NT2/D1 (cell line): ENCODE results near the gene BICC1.

Experiments used
- DNase-seq: peaks from one replicate; pipeline ENCODE4 v3.0.0-alpha.2; 2011; ENCODE audit warnings: low read depth, low spot score
- H3K27me3 ChIP-seq: 2 replicates; pipeline ENCODE4 v1.6.0; 2011; ENCODE audit warnings: mild to moderate bottlenecking; ENCODE audit not compliant: insufficient read length, insufficient read depth
- H3K36me3 ChIP-seq: 2 replicates; pipeline ENCODE4 v1.6.1; 2011; ENCODE audit warnings: mild to moderate bottlenecking, low read length, mixed read lengths; ENCODE audit not compliant: insufficient read depth, insufficient read length
- H3K4me1 ChIP-seq: 2 replicates; pipeline ENCODE4 v1.5.1; 2011; ENCODE audit not compliant: insufficient read depth, insufficient read length
- H3K4me3 ChIP-seq: 2 replicates; pipeline ENCODE4 v1.5.1; 2011; ENCODE audit warnings: low read depth; ENCODE audit not compliant: insufficient read length
- H3K9ac ChIP-seq: 2 replicates; pipeline ENCODE4 v1.6.0; 2011; ENCODE audit warnings: low read depth; ENCODE audit not compliant: insufficient read length
- H3K9me3 ChIP-seq: 2 replicates; pipeline ENCODE4 v1.5.1; 2011; ENCODE audit warnings: mild to moderate bottlenecking, low read length; ENCODE audit not compliant: insufficient read depth
- SUZ12 ChIP-seq: IDR thresholded peaks from 2 replicates; pipeline ENCODE4 v1.6.1; 2011; ENCODE audit not compliant: insufficient read length, insufficient read depth; ENCODE audit errors: extremely low read depth
- YY1 ChIP-seq: IDR thresholded peaks from 2 replicates; pipeline ENCODE4 v1.6.1; 2011; ENCODE audit not compliant: insufficient read length, insufficient read depth
- ZNF274 ChIP-seq: IDR thresholded peaks from 2 replicates; pipeline ENCODE4 v1.6.1; 2011; ENCODE audit warnings: mild to moderate bottlenecking, low read depth, low read length

Gene BICC1

GRCh38 chr10:58615237-58615935 is 102.7 kb downstream of the BICC1 start:
- Histone ChIP-seq H3K9ac (no peak overlapping the region), H3K4me1 (no peaks in the 10 kb centered on the region), H3K36me3 (no peaks in the 10 kb centered on the region), H3K9me3 (no peaks in the 10 kb centered on the region), H3K27me3 (no peaks in the 10 kb centered on the region), H3K4me3 (no peak overlapping the region)
- DNase-seq, result no peak
- TF ChIP-seq YY1 (no peak), SUZ12 (no peak), ZNF274 (no peak)

- no peaks in the 10 kb centered on the region for H3K36me3 ChIP-seq
- H3K4me3 ChIP-seq, result no peak overlapping the region
- TF ChIP-seq SUZ12 (no peak), YY1 (no peak), ZNF274 (no peak)
- H3K27me3 ChIP-seq, result no peaks in the 10 kb centered on the region
- DNase-seq, result no peak
- H3K9ac ChIP-seq, result no peak overlapping the region
- no peaks in the 10 kb centered on the region for H3K9me3 ChIP-seq
- H3K4me1 ChIP-seq, result no peaks in the 10 kb centered on the region
These were observed 105.5 kb downstream of the BICC1 start for GRCh38 chr10:58618158-58618676.

- Histone ChIP-seq H3K4me1 (no peaks in the 10 kb centered on the region), H3K4me3 (no peak overlapping the region), H3K36me3 (no peaks in the 10 kb centered on the region), H3K27me3 (no peaks in the 10 kb centered on the region), H3K9ac (no peak overlapping the region), H3K9me3 (no peaks in the 10 kb centered on the region)
- DNase-seq, result no peak
- TF ChIP-seq ZNF274 (no peak), SUZ12 (no peak), YY1 (no peak)
These were observed 108.9 kb downstream of the BICC1 start for GRCh38 chr10:58621379-58622077.

GRCh38 chr10:58622246-58622645 is 109.6 kb downstream of the BICC1 start:
- H3K36me3 ChIP-seq, result no peaks in the 10 kb centered on the region
- TF ChIP-seq ZNF274, result no peak
- TF ChIP-seq YY1, result no peak
- H3K9me3 ChIP-seq, result no peaks in the 10 kb centered on the region
- H3K27me3 ChIP-seq, result no peaks in the 10 kb centered on the region
- no peak overlapping the region for H3K9ac ChIP-seq
- no peak for DNase-seq
- H3K4me3 ChIP-seq, result no peak overlapping the region
- no peaks in the 10 kb centered on the region for H3K4me1 ChIP-seq

GRCh38 chr10:58625070-58625469 is 112.4 kb downstream of the BICC1 start:
- no peak for DNase-seq
- no peak overlapping the region for H3K9ac ChIP-seq
- TF ChIP-seq YY1 (no peak), SUZ12 (no peak), ZNF274 (no peak)
- no peaks in the 10 kb centered on the region for H3K27me3 ChIP-seq
- H3K9me3 ChIP-seq, result no peaks in the 10 kb centered on the region
- no peaks in the 10 kb centered on the region for H3K36me3 ChIP-seq
- peaks cover 2% of the 10 kb centered on the region for H3K4me1 ChIP-seq
- H3K4me3 ChIP-seq, result no peak overlapping the region

- no peak for DNase-seq
- TF ChIP-seq SUZ12 (no peak), YY1 (no peak), ZNF274 (no peak)
- peaks cover 2% of the 10 kb centered on the region for H3K4me1 ChIP-seq
- H3K9me3 ChIP-seq, result no peaks in the 10 kb centered on the region
- H3K27me3 ChIP-seq, result no peaks in the 10 kb centered on the region
- H3K9ac ChIP-seq, result no peak overlapping the region
- H3K36me3 ChIP-seq, result no peaks in the 10 kb centered on the region
- H3K4me3 ChIP-seq, result no peak overlapping the region
These were observed 114.7 kb downstream of the BICC1 start for GRCh38 chr10:58627392-58627791.

GRCh38 chr10:58631715-58632114 is 119.0 kb downstream of the BICC1 start:
- Histone ChIP-seq H3K9me3 (no peaks in the 10 kb centered on the region), H3K4me1 (peaks cover 2% of the 10 kb centered on the region), H3K9ac (no peak overlapping the region), H3K27me3 (no peaks in the 10 kb centered on the region), H3K4me3 (no peak overlapping the region), H3K36me3 (no peaks in the 10 kb centered on the region)
- TF ChIP-seq SUZ12 (no peak), ZNF274 (no peak), YY1 (no peak)
- no peak for DNase-seq
